Measurements from ENCODE around the gene TFCP2L1.

TFCP2L1 gene

GRCh38 chr2:121238828-121239227, 46.2 kb downstream of the TFCP2L1 start:
- no peaks in the 10 kb centered on the region for H3K9me3 ChIP-seq (ENCODE audit: control insufficient read depth, insufficient read depth, low read length)
- H3K9ac ChIP-seq (ENCODE audit: low read depth, low read length): no peak overlapping the region
- no peaks in the 10 kb centered on the region for H3K4me1 ChIP-seq (ENCODE audit: control insufficient read depth, insufficient read depth, low read length)
- H3K36me3 ChIP-seq (ENCODE audit: control insufficient read depth, insufficient read depth, low read length): no peaks in the 10 kb centered on the region
- no peak overlapping the region for H3K4me3 ChIP-seq (ENCODE audit: low read depth, low read length)
- H3K27me3 ChIP-seq (ENCODE audit: control insufficient read depth, insufficient read depth, low read length): no peaks in the 10 kb centered on the region

- no peak overlapping the region for H3K9ac ChIP-seq (ENCODE audit: low read depth, low read length)
- H3K4me3 ChIP-seq (ENCODE audit: low read depth, low read length): no peak overlapping the region
- no peaks in the 10 kb centered on the region for H3K36me3 ChIP-seq (ENCODE audit: control insufficient read depth, insufficient read depth, low read length)
- no peaks in the 10 kb centered on the region for H3K9me3 ChIP-seq (ENCODE audit: control insufficient read depth, insufficient read depth, low read length)
- no peaks in the 10 kb centered on the region for H3K27me3 ChIP-seq (ENCODE audit: control insufficient read depth, insufficient read depth, low read length)
- no peaks in the 10 kb centered on the region for H3K4me1 ChIP-seq (ENCODE audit: control insufficient read depth, insufficient read depth, low read length)
These were observed 46.9 kb downstream of the TFCP2L1 start for GRCh38 chr2:121237980-121238665.

GRCh38 chr2:121237336-121237979, 47.5 kb downstream of the TFCP2L1 start:
- H3K4me1 ChIP-seq (ENCODE audit: control insufficient read depth, insufficient read depth, low read length): no peaks in the 10 kb centered on the region
- no peaks in the 10 kb centered on the region for H3K9me3 ChIP-seq (ENCODE audit: control insufficient read depth, insufficient read depth, low read length)
- H3K27me3 ChIP-seq (ENCODE audit: control insufficient read depth, insufficient read depth, low read length): no peaks in the 10 kb centered on the region
- H3K4me3 ChIP-seq (ENCODE audit: low read depth, low read length): no peak overlapping the region
- no peak overlapping the region for H3K9ac ChIP-seq (ENCODE audit: low read depth, low read length)
- H3K36me3 ChIP-seq (ENCODE audit: control insufficient read depth, insufficient read depth, low read length): no peaks in the 10 kb centered on the region

- H3K36me3 ChIP-seq (ENCODE audit: control insufficient read depth, insufficient read depth, low read length): no peaks in the 10 kb centered on the region
- no peak overlapping the region for H3K4me3 ChIP-seq (ENCODE audit: low read depth, low read length)
- no peaks in the 10 kb centered on the region for H3K9me3 ChIP-seq (ENCODE audit: control insufficient read depth, insufficient read depth, low read length)
- H3K9ac ChIP-seq (ENCODE audit: low read depth, low read length): no peak overlapping the region
- H3K27me3 ChIP-seq (ENCODE audit: control insufficient read depth, insufficient read depth, low read length): no peaks in the 10 kb centered on the region
- no peaks in the 10 kb centered on the region for H3K4me1 ChIP-seq (ENCODE audit: control insufficient read depth, insufficient read depth, low read length)
These were observed 48.3 kb downstream of the TFCP2L1 start for GRCh38 chr2:121236650-121237180.

- Histone ChIP-seq H3K36me3 (ENCODE audit: control insufficient read depth, insufficient read depth, low read length) (no peaks in the 10 kb centered on the region), H3K9me3 (ENCODE audit: control insufficient read depth, insufficient read depth, low read length) (no peaks in the 10 kb centered on the region), H3K27me3 (ENCODE audit: control insufficient read depth, insufficient read depth, low read length) (no peaks in the 10 kb centered on the region), H3K4me3 (ENCODE audit: low read depth, low read length) (no peak overlapping the region), H3K9ac (ENCODE audit: low read depth, low read length) (no peak overlapping the region), H3K4me1 (ENCODE audit: control insufficient read depth, insufficient read depth, low read length) (no peaks in the 10 kb centered on the region)
These were observed 48.8 kb downstream of the TFCP2L1 start for GRCh38 chr2:121236101-121236640.

GRCh38 chr2:121235542-121235941, 49.5 kb downstream of the TFCP2L1 start:
- Histone ChIP-seq H3K36me3 (ENCODE audit: control insufficient read depth, insufficient read depth, low read length) (no peaks in the 10 kb centered on the region), H3K9ac (ENCODE audit: low read depth, low read length) (no peak overlapping the region), H3K4me3 (ENCODE audit: low read depth, low read length) (no peak overlapping the region), H3K27me3 (ENCODE audit: control insufficient read depth, insufficient read depth, low read length) (no peaks in the 10 kb centered on the region), H3K9me3 (ENCODE audit: control insufficient read depth, insufficient read depth, low read length) (no peaks in the 10 kb centered on the region), H3K4me1 (ENCODE audit: control insufficient read depth, insufficient read depth, low read length) (no peaks in the 10 kb centered on the region)

- H3K9ac ChIP-seq (ENCODE audit: low read depth, low read length): no peak overlapping the region
- no peaks in the 10 kb centered on the region for H3K9me3 ChIP-seq (ENCODE audit: control insufficient read depth, insufficient read depth, low read length)
- H3K36me3 ChIP-seq (ENCODE audit: control insufficient read depth, insufficient read depth, low read length): no peaks in the 10 kb centered on the region
- H3K4me1 ChIP-seq (ENCODE audit: control insufficient read depth, insufficient read depth, low read length): no peaks in the 10 kb centered on the region
- no peak overlapping the region for H3K4me3 ChIP-seq (ENCODE audit: low read depth, low read length)
- H3K27me3 ChIP-seq (ENCODE audit: control insufficient read depth, insufficient read depth, low read length): no peaks in the 10 kb centered on the region
These were observed 50.2 kb downstream of the TFCP2L1 start for GRCh38 chr2:121234791-121235190.

GRCh38 chr2:121234144-121234543, 50.9 kb downstream of the TFCP2L1 start:
- Histone ChIP-seq H3K9ac (ENCODE audit: low read depth, low read length) (no peak overlapping the region), H3K4me3 (ENCODE audit: low read depth, low read length) (no peak overlapping the region), H3K4me1 (ENCODE audit: control insufficient read depth, insufficient read depth, low read length) (no peaks in the 10 kb centered on the region), H3K36me3 (ENCODE audit: control insufficient read depth, insufficient read depth, low read length) (no peaks in the 10 kb centered on the region), H3K9me3 (ENCODE audit: control insufficient read depth, insufficient read depth, low read length) (no peaks in the 10 kb centered on the region), H3K27me3 (ENCODE audit: control insufficient read depth, insufficient read depth, low read length) (no peaks in the 10 kb centered on the region)

GRCh38 chr2:121233486-121234110, 51.4 kb downstream of the TFCP2L1 start:
- H3K4me1 ChIP-seq (ENCODE audit: control insufficient read depth, insufficient read depth, low read length): no peaks in the 10 kb centered on the region
- H3K36me3 ChIP-seq (ENCODE audit: control insufficient read depth, insufficient read depth, low read length): no peaks in the 10 kb centered on the region
- H3K9ac ChIP-seq (ENCODE audit: low read depth, low read length): no peak overlapping the region
- H3K9me3 ChIP-seq (ENCODE audit: control insufficient read depth, insufficient read depth, low read length): no peaks in the 10 kb centered on the region
- no peaks in the 10 kb centered on the region for H3K27me3 ChIP-seq (ENCODE audit: control insufficient read depth, insufficient read depth, low read length)
- H3K4me3 ChIP-seq (ENCODE audit: low read depth, low read length): no peak overlapping the region

GRCh38 chr2:121232626-121233265, 52.3 kb downstream of the TFCP2L1 start:
- Histone ChIP-seq H3K9me3 (ENCODE audit: control insufficient read depth, insufficient read depth, low read length) (no peaks in the 10 kb centered on the region), H3K9ac (ENCODE audit: low read depth, low read length) (no peak overlapping the region), H3K36me3 (ENCODE audit: control insufficient read depth, insufficient read depth, low read length) (no peaks in the 10 kb centered on the region), H3K27me3 (ENCODE audit: control insufficient read depth, insufficient read depth, low read length) (no peaks in the 10 kb centered on the region), H3K4me3 (ENCODE audit: low read depth, low read length) (no peak overlapping the region), H3K4me1 (ENCODE audit: control insufficient read depth, insufficient read depth, low read length) (no peaks in the 10 kb centered on the region)

GRCh38 chr2:121231385-121232000, 53.5 kb downstream of the TFCP2L1 start:
- H3K4me1 ChIP-seq (ENCODE audit: control insufficient read depth, insufficient read depth, low read length): no peaks in the 10 kb centered on the region
- H3K4me3 ChIP-seq (ENCODE audit: low read depth, low read length): no peak overlapping the region
- H3K36me3 ChIP-seq (ENCODE audit: control insufficient read depth, insufficient read depth, low read length): no peaks in the 10 kb centered on the region
- no peaks in the 10 kb centered on the region for H3K27me3 ChIP-seq (ENCODE audit: control insufficient read depth, insufficient read depth, low read length)
- no peak overlapping the region for H3K9ac ChIP-seq (ENCODE audit: low read depth, low read length)
- no peaks in the 10 kb centered on the region for H3K9me3 ChIP-seq (ENCODE audit: control insufficient read depth, insufficient read depth, low read length)

All from iPS-15b (cell line).